Lung (tissue), 12 donors: ENCODE data around the gene FAM117B. TPM values are rescaled to one million over a fixed set of nuclear protein-coding genes. Genes with fewer than 3 reads are reported as not detected.

ENCODE experiments used
- ATAC-seq: fragments of 200-7000 bp; cut with Tn5 transposase; one replicate; pipeline ENCODE4 v1.9.1; 2020; ENCODE audit warnings: moderate number of reproducible peaks; ENCODE audit not compliant: insufficient read depth, low FRiP score
- DNase-seq, 3 donors: peaks; one replicate each; pipeline ENCODE4 v3.0.0-alpha.2; 2013 to 2017
- H3K27ac ChIP-seq, 2 donors: one replicate each; pipeline ENCODE4 v1.5.1; 2013; ENCODE audit warnings: mild to moderate bottlenecking in 2 of 2, moderate library complexity in 2 of 2, control low read depth in 1 of 2, inconsistent platforms in 1 of 2, low read depth in 1 of 2, low read length in 1 of 2
- H3K27me3 ChIP-seq, 3 donors: one replicate each; pipeline ENCODE4 v1.5.1; 2013; ENCODE audit warnings: low read length in 2 of 3; ENCODE audit not compliant: control insufficient read depth in 3 of 3, insufficient read depth in 3 of 3
- H3K36me3 ChIP-seq, 4 donors: one replicate each; pipeline ENCODE4 v1.5.1; 2013; ENCODE audit warnings: low read length in 4 of 4, mild to moderate bottlenecking in 1 of 4, moderate library complexity in 1 of 4; ENCODE audit not compliant: control insufficient read depth in 4 of 4, insufficient read depth in 4 of 4
- H3K4me1 ChIP-seq, 5 donors: one replicate each; pipeline ENCODE4 v1.5.1; 2013; ENCODE audit warnings: low read length in 5 of 5, mild to moderate bottlenecking in 2 of 5, moderate library complexity in 1 of 5; ENCODE audit not compliant: control insufficient read depth in 5 of 5, insufficient read depth in 5 of 5
- H3K4me3 ChIP-seq: one replicate; pipeline ENCODE4 v1.5.1; 2013; ENCODE audit warnings: mild to moderate bottlenecking, control low read depth, moderate library complexity
- H3K9ac ChIP-seq, 2 donors: one replicate each; pipeline ENCODE4 v1.5.1; 2013; ENCODE audit warnings: low read length in 2 of 2, control low read depth in 1 of 2; ENCODE audit not compliant: insufficient read depth in 1 of 2
- H3K9me3 ChIP-seq, 4 donors: one replicate each; pipeline ENCODE4 v1.5.1; 2013; ENCODE audit warnings: low read length in 3 of 4, mild to moderate bottlenecking in 1 of 4, moderate library complexity in 1 of 4; ENCODE audit not compliant: control insufficient read depth in 4 of 4, insufficient read depth in 3 of 4
- CTCF ChIP-seq: IDR thresholded peaks from 2 replicates; pipeline ENCODE4 v1.5.1; 2012; ENCODE audit warnings: mild to moderate bottlenecking; ENCODE audit errors: control extremely low read depth, extremely low read depth
- WGBS, 2 donors: extraction: QIAGEN DNeasy Blood & Tissue Kit; methylation state at CpG; one replicate each; pipeline ENCODE4 v1.1.7; 2013; 5-methylcytosine and 5-hydroxymethylcytosine counted together
- polyA plus RNA-seq, 2 donors: library from polyadenylated mRNA; stranded (reverse); fragments of 200-250 nt; gene quantifications; one replicate each; pipeline ENCODE4 v1.2.1, GENCODE V29; 2013
- total RNA-seq, 2 donors: library from RNA; depleted of rRNA in 1 of 2; stranded (reverse); fragments of >200 nt in 1 of 2; gene quantifications; one replicate each; pipeline ENCODE4 v1.2.1, GENCODE V29; 2014 to 2021
- donor health status: control.
- donor health status: control.
- donor health status: Bipolar disorder and iron deficiency.
- donor health status: healthy.
- donor health status: DM: yes; HTN: yes; CAD: no.

Gene FAM117B
- total and polyA plus RNA-seq, 4 donors, result 1.4 to 19.9 (median 4.5) TPM

GRCh38 chr2:202642567-202642966 is 7.8 kb downstream of the FAM117B start:
- WGBS, 2 donors, result 43 to 68% methylated on average over 2 of the region's 2 CpGs
- peaks cover 0 to 13% (median 10%) of the 10 kb centered on the region in 5 donors for H3K4me1 ChIP-seq
- ATAC-seq (no peak), DNase-seq (no peak)
- no peak overlapping the region for H3K27ac ChIP-seq
- TF ChIP-seq CTCF, result no peak
- no peaks in the 10 kb centered on the region for H3K36me3 ChIP-seq
- H3K9me3 ChIP-seq, result no peaks in the 10 kb centered on the region
- H3K27me3 ChIP-seq, result no peaks in the 10 kb centered on the region
- no peak overlapping the region for H3K4me3 ChIP-seq
- H3K9ac ChIP-seq, result no peak overlapping the region

GRCh38 chr2:202643012-202643858 is 8.5 kb downstream of the FAM117B start:
- ATAC-seq (no peak), DNase-seq (peak in 1 of 3 donors; percentile 36)
- no peaks in the 10 kb centered on the region for H3K9me3 ChIP-seq
- no peaks in the 10 kb centered on the region for H3K36me3 ChIP-seq
- H3K4me1 ChIP-seq, result peaks cover 0 to 17% (median 10%) of the 10 kb centered on the region in 5 donors
- no peak overlapping the region for H3K4me3 ChIP-seq
- no peaks in the 10 kb centered on the region for H3K27me3 ChIP-seq
- no peak overlapping the region for H3K9ac ChIP-seq
- WGBS, 2 donors, result 27 to 42% methylated on average over 5 of the region's 5 CpGs
- TF ChIP-seq CTCF, result no peak
- no peak overlapping the region for H3K27ac ChIP-seq

- no peak for TF ChIP-seq CTCF
- H3K4me1 ChIP-seq, result peaks cover 1 to 18% (median 4%) of the 10 kb centered on the region in 5 donors
- no peak overlapping the region for H3K27ac ChIP-seq
- ATAC-seq, result no peak
- no peaks in the 10 kb centered on the region for H3K9me3 ChIP-seq
- no peaks in the 10 kb centered on the region for H3K36me3 ChIP-seq
- DNase-seq, result no peak
- 88 to 90% methylated on average over 4 of the region's 4 CpGs for WGBS, 2 donors
- no peak overlapping the region for H3K9ac ChIP-seq
- H3K27me3 ChIP-seq, result no peaks in the 10 kb centered on the region
- no peak overlapping the region for H3K4me3 ChIP-seq
Measured at GRCh38 chr2:202652119-202652518, 17.4 kb downstream of the FAM117B start.
